Cardiac muscle cell (in vitro differentiated cells and primary cell): ENCODE results near the gene PBX1. TPM values are rescaled to one million over a fixed set of nuclear protein-coding genes. Genes with fewer than 3 reads are reported as not detected.

Experiments used
- DNase-seq, 2 donors: peaks; one replicate each; pipeline versions ENCODE4 v3.0.0 to v3.0.0-alpha.2; 2010 to 2017; ENCODE audit warnings: low read depth in 1 of 2, low spot score in 1 of 2
- H3K27ac ChIP-seq: fragments of 200-600 bp; sonication (generic); 2 replicates; pipeline ENCODE4 v1.5.1; 2016
- H3K27me3 ChIP-seq: fragments of 200-600 bp; sonication (generic); 2 replicates; pipeline ENCODE4 v1.6.0; 2016; ENCODE audit warnings: control low read depth
- H3K36me3 ChIP-seq: fragments of 200-600 bp; sonication (generic); 2 replicates; pipeline ENCODE4 v1.5.1; 2016; ENCODE audit warnings: control low read depth
- H3K4me1 ChIP-seq: fragments of 200-600 bp; sonication (generic); 2 replicates; pipeline ENCODE4 v1.8.1; 2017; ENCODE audit warnings: low read depth, mild to moderate bottlenecking, mixed run types
- H3K4me3 ChIP-seq: fragments of 200-600 bp; sonication (generic); 2 replicates; pipeline ENCODE4 v1.5.1; 2016; ENCODE audit warnings: mild to moderate bottlenecking
- H3K9me3 ChIP-seq: fragments of 200-600 bp; sonication (generic); 2 replicates; pipeline ENCODE4 v1.5.1; 2017; ENCODE audit warnings: low read depth, mild to moderate bottlenecking, control low read depth
- polyA plus RNA-seq: library from polyadenylated mRNA; unstranded; fragments of >200 nt; fragmentation: Nextera tagmentation; extraction: Ambion mirVana; gene quantifications from 2 replicates; pipeline ENCODE4 v1.2.1, GENCODE V29; 2016
- total RNA-seq: library from RNA; depleted of rRNA; stranded (reverse); fragments of >200 nt; gene quantifications from 2 replicates; pipeline ENCODE4 v1.2.3, GENCODE V29; 2016
- TF ChIP-seq, protein P1 (sequence below): IDR thresholded peaks from 2 replicates; pipeline ENCODE4 v1.5.1; 2012; ENCODE audit warnings: low read depth, mild to moderate bottlenecking, low read length

The PBX1 gene
- total and polyA plus RNA-seq, 2 experiments from 2014 or later: 43.5 to 182 TPM

GRCh38 chr1:164611754-164612642 lies 53.0 kb downstream of the PBX1 start:
- Histone ChIP-seq H3K27me3 (no peaks in the 10 kb centered on the region), H3K9me3 (no peaks in the 10 kb centered on the region), H3K27ac (peak overlapping the region; percentile 20), H3K4me1 (peaks cover 43% of the 10 kb centered on the region), H3K4me3 (no peak overlapping the region), H3K36me3 (no peaks in the 10 kb centered on the region)
- TF ChIP-seq, protein P1, sequence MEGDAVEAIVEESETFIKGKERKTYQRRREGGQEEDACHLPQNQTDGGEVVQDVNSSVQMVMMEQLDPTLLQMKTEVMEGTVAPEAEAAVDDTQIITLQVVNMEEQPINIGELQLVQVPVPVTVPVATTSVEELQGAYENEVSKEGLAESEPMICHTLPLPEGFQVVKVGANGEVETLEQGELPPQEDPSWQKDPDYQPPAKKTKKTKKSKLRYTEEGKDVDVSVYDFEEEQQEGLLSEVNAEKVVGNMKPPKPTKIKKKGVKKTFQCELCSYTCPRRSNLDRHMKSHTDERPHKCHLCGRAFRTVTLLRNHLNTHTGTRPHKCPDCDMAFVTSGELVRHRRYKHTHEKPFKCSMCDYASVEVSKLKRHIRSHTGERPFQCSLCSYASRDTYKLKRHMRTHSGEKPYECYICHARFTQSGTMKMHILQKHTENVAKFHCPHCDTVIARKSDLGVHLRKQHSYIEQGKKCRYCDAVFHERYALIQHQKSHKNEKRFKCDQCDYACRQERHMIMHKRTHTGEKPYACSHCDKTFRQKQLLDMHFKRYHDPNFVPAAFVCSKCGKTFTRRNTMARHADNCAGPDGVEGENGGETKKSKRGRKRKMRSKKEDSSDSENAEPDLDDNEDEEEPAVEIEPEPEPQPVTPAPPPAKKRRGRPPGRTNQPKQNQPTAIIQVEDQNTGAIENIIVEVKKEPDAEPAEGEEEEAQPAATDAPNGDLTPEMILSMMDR: no peak
- DNase-seq: peak; percentile 68 to 81

- TF ChIP-seq, protein P1: no peak
- H3K9me3 ChIP-seq: no peaks in the 10 kb centered on the region
- H3K4me1 ChIP-seq: peaks cover 45% of the 10 kb centered on the region
- DNase-seq: no peak
- no peak overlapping the region for H3K4me3 ChIP-seq
- H3K36me3 ChIP-seq: no peaks in the 10 kb centered on the region
- no peaks in the 10 kb centered on the region for H3K27me3 ChIP-seq
- H3K27ac ChIP-seq: peak overlapping the region; percentile 37
These were observed 54.2 kb downstream of the PBX1 start for GRCh38 chr1:164613176-164613575.

DNA sequence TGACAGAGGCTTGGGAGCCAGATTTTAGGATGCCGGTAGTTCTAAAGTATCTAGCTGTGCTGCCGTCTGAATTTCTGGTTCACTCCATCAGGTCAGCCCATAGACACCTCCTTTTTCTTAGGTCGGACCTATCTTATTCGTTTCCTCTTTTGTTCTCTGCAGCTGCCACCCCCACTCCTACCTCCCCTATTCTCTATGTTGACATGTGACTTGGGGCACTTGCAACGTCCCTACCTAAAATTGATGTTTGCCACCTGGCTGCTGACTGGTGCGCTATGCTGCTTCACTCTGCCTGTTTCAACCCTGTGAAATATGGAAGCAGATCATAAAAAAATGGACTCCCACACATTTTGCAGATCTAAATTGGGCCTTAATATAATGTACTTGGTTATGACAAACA lies 55.3 kb downstream of the PBX1 start:
- Histone ChIP-seq H3K4me3 (no peak overlapping the region), H3K27ac (no peak overlapping the region), H3K27me3 (no peaks in the 10 kb centered on the region), H3K9me3 (no peaks in the 10 kb centered on the region), H3K36me3 (no peaks in the 10 kb centered on the region), H3K4me1 (peaks cover 53% of the 10 kb centered on the region)
- TF ChIP-seq, protein P1: no peak
- no peak for DNase-seq

- DNase-seq: peak; percentile 34 to 48
- Histone ChIP-seq H3K27ac (peak overlapping the region; percentile 58), H3K27me3 (no peaks in the 10 kb centered on the region), H3K4me1 (peaks cover 56% of the 10 kb centered on the region), H3K36me3 (no peaks in the 10 kb centered on the region), H3K4me3 (no peak overlapping the region), H3K9me3 (no peaks in the 10 kb centered on the region)
- TF ChIP-seq, protein P1: peak; percentile 49
These were observed 58.6 kb downstream of the PBX1 start for GRCh38 chr1:164617377-164618201.

- H3K36me3 ChIP-seq: no peaks in the 10 kb centered on the region
- H3K4me3 ChIP-seq: no peak overlapping the region
- TF ChIP-seq, protein P1: no peak
- peaks cover 54% of the 10 kb centered on the region for H3K4me1 ChIP-seq
- no peaks in the 10 kb centered on the region for H3K27me3 ChIP-seq
- no peaks in the 10 kb centered on the region for H3K9me3 ChIP-seq
- peak overlapping the region; percentile 58 for H3K27ac ChIP-seq
- no peak for DNase-seq
These were observed 59.2 kb downstream of the PBX1 start for GRCh38 chr1:164618202-164618564.
